ENCODE results near the gene CELA2B. TPM values are rescaled to one million over a fixed set of nuclear protein-coding genes. Genes with fewer than 3 reads are reported as not detected.

The CELA2B gene
- total and polyA plus RNA-seq, 3 experiments from 2014 or later = not detected

GRCh38 chr1:15504436-15504835 is 28.5 kb downstream of the CELA2B start:
- Histone ChIP-seq H3K27ac (ENCODE audit: low read depth, low read length) (no peak overlapping the region), H3K4me3 (ENCODE audit: low read length) (no peak overlapping the region), H3K36me3 (ENCODE audit: insufficient read depth, low read length) (no peaks in the 10 kb centered on the region), H3K27me3 (ENCODE audit: insufficient read depth, low read length, poor library complexity, severe bottlenecking) (no peaks in the 10 kb centered on the region), H3K9me3 (ENCODE audit: low read length) (no peaks in the 10 kb centered on the region), H3K4me1 (ENCODE audit: insufficient read depth, low read length) (no peaks in the 10 kb centered on the region)
- H3K4me3 Mint-ChIP-seq = no peak overlapping the region
- CTCF ChIA-PET = no interaction called here
- no peaks in the 10 kb centered on the region for H3K9me3 Mint-ChIP-seq
- peaks cover 2 to 57% (median 3%) of the 10 kb centered on the region in 3 donors for H3K36me3 Mint-ChIP-seq
- POLR2A ChIA-PET = no interaction called here
- H3K27me3 Mint-ChIP-seq = no peaks in the 10 kb centered on the region
- DNase-seq = no peak
- peak overlapping the region in 2 of 8 donors; percentile 17 to 29 for H3K27ac Mint-ChIP-seq
- H3K4me1 Mint-ChIP-seq = no peaks in the 10 kb centered on the region

GRCh38 chr1:15506831-15507230 is 30.9 kb downstream of the CELA2B start:
- no peaks in the 10 kb centered on the region for H3K4me1 ChIP-seq (ENCODE audit: insufficient read depth, low read length)
- H3K36me3 Mint-ChIP-seq = peaks cover 0 to 54% (median 9%) of the 10 kb centered on the region in 3 donors
- no peak overlapping the region for H3K27ac ChIP-seq (ENCODE audit: low read depth, low read length)
- H3K4me3 ChIP-seq (ENCODE audit: low read length) = no peak overlapping the region
- CTCF ChIA-PET = no interaction called here
- peaks cover 0 to 3% (median 0%) of the 10 kb centered on the region in 3 donors for H3K4me1 Mint-ChIP-seq
- H3K9me3 Mint-ChIP-seq = no peaks in the 10 kb centered on the region
- H3K36me3 ChIP-seq (ENCODE audit: insufficient read depth, low read length) = no peaks in the 10 kb centered on the region
- H3K27me3 ChIP-seq (ENCODE audit: insufficient read depth, low read length, poor library complexity, severe bottlenecking) = no peaks in the 10 kb centered on the region
- POLR2A ChIA-PET = no interaction called here
- H3K4me3 Mint-ChIP-seq = no peak overlapping the region
- H3K27me3 Mint-ChIP-seq = no peaks in the 10 kb centered on the region
- no peak for DNase-seq
- no peaks in the 10 kb centered on the region for H3K9me3 ChIP-seq (ENCODE audit: low read length)
- no peak overlapping the region for H3K27ac Mint-ChIP-seq

DNA sequence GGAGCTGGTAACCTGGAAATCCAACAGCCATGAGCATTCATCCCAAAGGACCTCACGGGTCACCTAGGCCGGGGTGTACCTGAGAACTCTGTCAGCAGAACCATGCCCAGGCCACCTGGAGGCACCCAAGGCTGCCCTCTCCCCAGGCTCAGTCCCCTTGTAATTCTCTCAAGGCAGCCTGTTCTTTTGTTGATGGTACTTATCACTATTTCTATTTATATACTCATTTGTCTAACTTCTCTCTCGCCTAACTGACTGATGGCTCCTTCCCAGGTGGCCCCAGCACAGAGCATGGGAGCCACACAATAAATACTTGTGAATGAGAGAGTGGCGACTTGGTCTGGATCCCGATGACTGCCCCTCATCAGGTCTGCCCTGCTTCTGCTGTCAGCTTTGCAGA is 31.4 kb downstream of the CELA2B start:
- Histone ChIP-seq H3K27ac (ENCODE audit: low read depth, low read length) (no peak overlapping the region), H3K4me3 (ENCODE audit: low read length) (no peak overlapping the region), H3K36me3 (ENCODE audit: insufficient read depth, low read length) (no peaks in the 10 kb centered on the region), H3K9me3 (ENCODE audit: low read length) (no peaks in the 10 kb centered on the region), H3K4me1 (ENCODE audit: insufficient read depth, low read length) (no peaks in the 10 kb centered on the region), H3K27me3 (ENCODE audit: insufficient read depth, low read length, poor library complexity, severe bottlenecking) (no peaks in the 10 kb centered on the region)
- H3K9me3 Mint-ChIP-seq = no peaks in the 10 kb centered on the region
- H3K27ac Mint-ChIP-seq = no peak overlapping the region
- no peaks in the 10 kb centered on the region for H3K27me3 Mint-ChIP-seq
- peaks cover 0 to 55% (median 9%) of the 10 kb centered on the region in 3 donors for H3K36me3 Mint-ChIP-seq
- DNase-seq = no peak
- ChIA-PET POLR2A (no interaction called here), CTCF (no interaction called here)
- no peak overlapping the region for H3K4me3 Mint-ChIP-seq
- peaks cover 0 to 3% (median 0%) of the 10 kb centered on the region in 3 donors for H3K4me1 Mint-ChIP-seq

GRCh38 chr1:15508700-15509487 is 33.0 kb downstream of the CELA2B start:
- no peaks in the 10 kb centered on the region for H3K9me3 Mint-ChIP-seq
- Histone ChIP-seq H3K9me3 (ENCODE audit: low read length) (no peaks in the 10 kb centered on the region), H3K36me3 (ENCODE audit: insufficient read depth, low read length) (peaks cover 5% of the 10 kb centered on the region), H3K4me3 (ENCODE audit: low read length) (no peak overlapping the region), H3K4me1 (ENCODE audit: insufficient read depth, low read length) (no peaks in the 10 kb centered on the region), H3K27ac (ENCODE audit: low read depth, low read length) (no peak overlapping the region), H3K27me3 (ENCODE audit: insufficient read depth, low read length, poor library complexity, severe bottlenecking) (no peaks in the 10 kb centered on the region)
- ChIA-PET CTCF (no interaction called here), POLR2A (interaction anchor here (0.6 kb wide), 1 partner anchor 11 kb away, joined by 3 read pairs; no protein-coding TSS in a partner anchor)
- peak overlapping the region in 1 of 8 donors; percentile 3 for H3K27ac Mint-ChIP-seq
- H3K4me1 Mint-ChIP-seq = peaks cover 1 to 4% (median 2%) of the 10 kb centered on the region in 3 donors
- no peak for DNase-seq
- H3K27me3 Mint-ChIP-seq = peaks cover 0 to 2% of the 10 kb centered on the region in 2 donors
- H3K36me3 Mint-ChIP-seq = peaks cover 0 to 53% (median 11%) of the 10 kb centered on the region in 3 donors
- no peak overlapping the region for H3K4me3 Mint-ChIP-seq

GRCh38 chr1:15509586-15509985 is 33.7 kb downstream of the CELA2B start:
- no peak for DNase-seq
- POLR2A ChIA-PET = no interaction called here
- CTCF ChIA-PET = no interaction called here
- peaks cover 0 to 2% of the 10 kb centered on the region in 2 donors for H3K27me3 Mint-ChIP-seq
- no peak overlapping the region for H3K27ac Mint-ChIP-seq
- no peaks in the 10 kb centered on the region for H3K9me3 ChIP-seq (ENCODE audit: low read length)
- H3K36me3 ChIP-seq (ENCODE audit: insufficient read depth, low read length) = peaks cover 5% of the 10 kb centered on the region
- H3K4me1 Mint-ChIP-seq = peaks cover 4 to 7% (median 7%) of the 10 kb centered on the region in 3 donors
- H3K4me3 Mint-ChIP-seq = no peak overlapping the region
- H3K9me3 Mint-ChIP-seq = no peaks in the 10 kb centered on the region
- no peaks in the 10 kb centered on the region for H3K4me1 ChIP-seq (ENCODE audit: insufficient read depth, low read length)
- no peak overlapping the region for H3K4me3 ChIP-seq (ENCODE audit: low read length)
- H3K36me3 Mint-ChIP-seq = peaks cover 0 to 53% (median 15%) of the 10 kb centered on the region in 3 donors
- no peak overlapping the region for H3K27ac ChIP-seq (ENCODE audit: low read depth, low read length)
- H3K27me3 ChIP-seq (ENCODE audit: insufficient read depth, low read length, poor library complexity, severe bottlenecking) = no peaks in the 10 kb centered on the region

DNA sequence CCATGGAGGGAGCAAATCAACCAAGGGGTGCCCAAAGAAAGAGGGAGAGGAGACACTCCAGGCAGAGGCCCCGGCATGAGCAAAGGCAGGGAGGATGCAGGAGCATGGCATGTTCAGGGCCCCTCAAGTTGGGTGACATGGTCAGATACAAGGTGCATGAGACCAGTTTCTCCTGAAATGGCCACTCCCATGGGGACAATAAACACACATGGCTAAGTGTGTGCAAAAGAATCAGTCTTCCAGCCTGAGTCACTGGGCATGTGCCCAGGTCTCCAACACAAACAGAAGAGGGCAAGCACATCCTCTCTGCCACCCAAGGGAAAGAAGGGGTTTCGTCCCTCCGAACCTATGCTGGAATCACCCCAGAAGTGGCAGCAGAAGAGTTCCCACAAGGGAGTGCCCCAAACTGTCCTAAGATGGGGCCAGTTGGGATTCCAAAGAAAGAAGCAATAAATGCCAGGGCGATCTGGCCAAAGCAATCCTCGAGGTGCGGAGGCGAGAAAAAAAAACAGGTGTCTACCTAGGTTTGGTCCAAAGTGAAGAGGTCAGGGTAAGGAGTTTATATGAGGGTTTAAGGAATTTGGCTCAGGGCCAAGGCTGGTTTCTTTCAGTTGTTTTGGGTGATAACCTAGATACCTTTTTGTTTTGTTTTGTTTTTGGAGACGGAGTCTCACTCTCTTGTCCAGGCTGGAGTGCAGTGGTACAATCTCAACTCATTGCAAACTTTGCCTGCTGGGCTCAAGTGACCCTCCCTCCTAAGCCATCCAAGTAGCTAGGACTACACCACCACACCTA is 34.9 kb downstream of the CELA2B start:
- Mint-ChIP-seq H3K9me3 (no peaks in the 10 kb centered on the region), H3K4me3 (no peak overlapping the region), H3K4me1 (peaks cover 10 to 15% (median 14%) of the 10 kb centered on the region in 3 donors), H3K27me3 (peaks cover 0 to 2% of the 10 kb centered on the region in 2 donors), H3K36me3 (peaks cover 0 to 49% (median 15%) of the 10 kb centered on the region in 3 donors), H3K27ac (peak overlapping the region in 1 of 8 donors; percentile 18)
- Histone ChIP-seq H3K36me3 (ENCODE audit: insufficient read depth, low read length) (peaks cover 5% of the 10 kb centered on the region), H3K27me3 (ENCODE audit: insufficient read depth, low read length, poor library complexity, severe bottlenecking) (no peaks in the 10 kb centered on the region), H3K9me3 (ENCODE audit: low read length) (no peaks in the 10 kb centered on the region), H3K4me3 (ENCODE audit: low read length) (no peak overlapping the region), H3K27ac (ENCODE audit: low read depth, low read length) (no peak overlapping the region), H3K4me1 (ENCODE audit: insufficient read depth, low read length) (peaks cover 5% of the 10 kb centered on the region)
- CTCF ChIA-PET = no interaction called here
- POLR2A ChIA-PET = no interaction called here
- no peak for DNase-seq

GRCh38 chr1:15513192-15513591 is 37.3 kb downstream of the CELA2B start:
- Mint-ChIP-seq H3K4me1 (peaks cover 10 to 17% (median 14%) of the 10 kb centered on the region in 3 donors), H3K27ac (no peak overlapping the region), H3K27me3 (peaks cover 0 to 2% of the 10 kb centered on the region in 2 donors), H3K4me3 (no peak overlapping the region), H3K9me3 (no peaks in the 10 kb centered on the region), H3K36me3 (peaks cover 4 to 55% (median 21%) of the 10 kb centered on the region in 3 donors)
- no peak overlapping the region for H3K27ac ChIP-seq (ENCODE audit: low read depth, low read length)
- H3K27me3 ChIP-seq (ENCODE audit: insufficient read depth, low read length, poor library complexity, severe bottlenecking) = no peaks in the 10 kb centered on the region
- H3K9me3 ChIP-seq (ENCODE audit: low read length) = no peaks in the 10 kb centered on the region
- no peak for DNase-seq
- ChIA-PET CTCF (no interaction called here), POLR2A (no interaction called here)
- H3K4me3 ChIP-seq (ENCODE audit: low read length) = no peak overlapping the region
- peaks cover 5% of the 10 kb centered on the region for H3K4me1 ChIP-seq (ENCODE audit: insufficient read depth, low read length)
- H3K36me3 ChIP-seq (ENCODE audit: insufficient read depth, low read length) = peaks cover 5% of the 10 kb centered on the region

- DNase-seq = no peak
- Mint-ChIP-seq H3K27ac (peak overlapping the region in 2 of 8 donors; percentile 36 to 43), H3K4me3 (no peak overlapping the region), H3K27me3 (peaks cover 0 to 2% of the 10 kb centered on the region in 2 donors), H3K36me3 (peaks cover 4 to 59% (median 22%) of the 10 kb centered on the region in 3 donors), H3K4me1 (peaks cover 12 to 20% (median 14%) of the 10 kb centered on the region in 3 donors), H3K9me3 (no peaks in the 10 kb centered on the region)
- Histone ChIP-seq H3K4me3 (ENCODE audit: low read length) (no peak overlapping the region), H3K36me3 (ENCODE audit: insufficient read depth, low read length) (peaks cover 5% of the 10 kb centered on the region), H3K27me3 (ENCODE audit: insufficient read depth, low read length, poor library complexity, severe bottlenecking) (no peaks in the 10 kb centered on the region), H3K9me3 (ENCODE audit: low read length) (no peaks in the 10 kb centered on the region), H3K4me1 (ENCODE audit: insufficient read depth, low read length) (peaks cover 5% of the 10 kb centered on the region), H3K27ac (ENCODE audit: low read depth, low read length) (no peak overlapping the region)
- ChIA-PET POLR2A (no interaction called here), CTCF (no interaction called here)
Measured at GRCh38 chr1:15513919-15514318, 38.0 kb downstream of the CELA2B start.
